HG03575 (cell line): ENCODE measurements around the gene DIRAS3.
"Not testable (repeated sequence)": the region's sequence is repeated elsewhere in the genome, so short reads cannot be mapped to it uniquely, and the experiment has no call there.

Experiments
- ATAC-seq: cut with Tn5 transposase; IDR thresholded peaks from one replicate; pipeline ENCODE4 v1.9.1; 2021; ENCODE audit not compliant: unreplicated experiment, insufficient number of reproducible peaks, low FRiP score; ENCODE audit errors: extremely low read depth

DIRAS3 gene

GRCh38 chr1:68029444-68029843 is 21.0 kb downstream of the DIRAS3 start:
- no peak for ATAC-seq

GRCh38 chr1:68028566-68028965 is 21.9 kb downstream of the DIRAS3 start:
- ATAC-seq = no peak

GRCh38 chr1:68024635-68025338 is 25.6 kb downstream of the DIRAS3 start:
- no peak for ATAC-seq

- ATAC-seq = no peak
These were observed 34.0 kb downstream of the DIRAS3 start for GRCh38 chr1:68016381-68016780.

- no peak for ATAC-seq
These were observed 34.5 kb downstream of the DIRAS3 start for GRCh38 chr1:68015971-68016370.

GRCh38 chr1:68015369-68015768 is 35.1 kb downstream of the DIRAS3 start:
- no peak for ATAC-seq

- no peak for ATAC-seq
These were observed 37.1 kb downstream of the DIRAS3 start for GRCh38 chr1:68013351-68013750.

GRCh38 chr1:68011657-68012375 is 38.6 kb downstream of the DIRAS3 start:
- no peak for ATAC-seq

- ATAC-seq = no peak
These were observed 39.9 kb downstream of the DIRAS3 start for GRCh38 chr1:68010543-68010942.

- ATAC-seq = no peak
These were observed 40.3 kb downstream of the DIRAS3 start for GRCh38 chr1:68010090-68010489.

GRCh38 chr1:68003626-68004025 is 46.8 kb downstream of the DIRAS3 start:
- not testable (repeated sequence) for ATAC-seq

GRCh38 chr1:68000191-68000590 is 50.2 kb downstream of the DIRAS3 start:
- ATAC-seq = no peak

GRCh38 chr1:67997746-67998145 is 52.7 kb downstream of the DIRAS3 start:
- no peak for ATAC-seq
